Cerebellar cortex (tissue), 1 donor: ENCODE measurements around the gene HERPUD1.
A peak's percentile ranks its signal among the peaks of the same experiment; 100 is the strongest.
"Not testable (repeated sequence)": the region's sequence is repeated elsewhere in the genome, so short reads cannot be mapped to it uniquely, and the experiment has no call there.

Experiments
- DNase-seq: peaks from one replicate; pipeline ENCODE4 v3.0.0-alpha.2; 2015; ENCODE audit warnings: low spot score

The HERPUD1 gene

DNA sequence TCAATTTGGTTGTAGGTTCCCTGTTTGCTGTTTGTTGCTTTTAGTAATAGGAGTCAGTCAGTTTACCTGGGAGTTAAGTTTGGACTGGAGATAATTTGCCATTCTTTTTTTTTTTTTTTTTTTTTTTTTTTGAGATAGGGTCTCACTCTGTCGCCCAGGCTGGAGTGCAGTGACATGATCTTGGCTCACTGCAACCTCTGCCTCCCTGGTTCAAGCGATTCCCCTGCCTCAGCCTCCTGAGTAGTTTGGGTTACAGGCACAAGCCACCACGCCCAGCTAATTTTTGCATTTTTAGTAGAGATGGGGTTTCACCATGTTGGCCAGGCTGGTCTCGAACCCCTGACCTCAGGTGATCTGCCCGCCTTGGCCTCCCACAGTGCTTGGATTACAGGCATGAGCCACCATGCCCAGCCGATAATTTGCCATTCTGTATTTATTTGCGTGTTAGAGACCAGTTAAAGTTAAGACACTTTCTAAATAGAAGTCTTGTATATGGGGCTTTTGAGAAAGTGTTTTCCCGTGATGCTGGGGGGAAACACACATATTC, 2.7 kb downstream of the HERPUD1 start:
- not testable (repeated sequence) for DNase-seq

GRCh38 chr16:56935201-56935600, 3.3 kb downstream of the HERPUD1 start:
- DNase-seq: no peak

- no peak for DNase-seq
Measured at GRCh38 chr16:56936491-56936890, 4.5 kb downstream of the HERPUD1 start.

GRCh38 chr16:56936950-56937349, 5.0 kb downstream of the HERPUD1 start:
- no peak for DNase-seq

DNA sequence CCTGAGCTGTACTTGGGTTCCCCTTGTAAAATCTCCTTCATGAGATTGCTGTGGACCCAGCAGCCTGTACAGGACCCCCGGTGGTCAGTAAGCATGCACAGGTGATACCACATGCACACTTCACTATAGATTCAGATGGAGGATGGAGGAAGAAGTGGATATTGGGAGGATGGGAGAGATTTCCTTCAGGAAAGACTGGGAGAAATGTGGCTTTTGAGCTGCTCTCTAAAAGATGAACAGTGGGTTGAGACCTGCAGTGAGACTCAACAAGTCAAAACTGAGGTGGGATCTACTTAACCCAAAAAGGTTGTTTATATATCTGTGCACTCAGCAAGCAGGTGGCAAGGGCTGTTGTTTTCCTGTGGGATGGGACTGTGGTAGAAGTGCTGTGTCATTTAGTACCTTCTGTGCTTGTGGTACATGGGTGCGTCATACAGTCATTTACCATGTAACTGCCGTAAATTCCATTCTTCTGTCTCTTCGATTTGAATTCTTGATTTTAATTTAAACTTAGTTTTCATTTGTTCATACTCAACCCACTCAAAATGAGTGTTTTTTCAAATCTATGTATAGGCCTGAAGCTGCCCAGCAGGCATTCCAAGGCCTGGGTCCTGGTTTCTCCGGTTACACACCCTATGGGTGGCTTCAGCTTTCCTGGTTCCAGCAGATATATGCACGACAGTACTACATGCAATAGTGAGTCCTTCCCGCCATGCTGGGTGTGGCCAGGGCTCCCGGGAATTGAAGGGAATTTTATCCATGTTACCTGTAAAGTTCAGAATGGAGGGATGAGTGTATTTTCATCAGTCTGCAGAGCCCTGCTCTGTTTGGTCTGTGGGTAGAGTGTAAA, 6.9 kb downstream of the HERPUD1 start:
- no peak for DNase-seq

- no peak for DNase-seq
Measured at GRCh38 chr16:56939801-56940200, 7.9 kb downstream of the HERPUD1 start.

DNA sequence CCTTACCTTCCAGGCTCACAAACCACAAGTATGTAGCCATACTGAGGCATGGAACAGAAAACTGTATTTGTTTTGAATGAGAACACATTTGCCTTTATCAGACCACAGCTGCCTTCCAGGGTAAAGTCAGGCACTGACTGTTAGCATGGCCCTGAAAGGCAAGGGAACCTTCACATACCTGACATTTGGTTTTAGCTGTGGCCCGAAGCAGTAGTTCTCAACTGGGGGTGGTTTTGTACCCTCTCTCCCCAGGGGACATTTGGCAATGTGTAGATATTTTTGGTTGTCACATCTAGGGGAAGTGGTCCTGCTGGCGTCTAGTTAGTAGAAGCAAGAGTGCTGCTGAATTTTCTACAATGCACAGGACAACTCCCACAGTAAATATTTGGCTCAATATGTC, 9.2 kb downstream of the HERPUD1 start:
- no peak for DNase-seq

- no peak for DNase-seq
Measured at GRCh38 chr16:56941856-56942331, 10.0 kb downstream of the HERPUD1 start.

GRCh38 chr16:56943761-56944375, 11.9 kb downstream of the HERPUD1 start:
- DNase-seq: no peak

DNA sequence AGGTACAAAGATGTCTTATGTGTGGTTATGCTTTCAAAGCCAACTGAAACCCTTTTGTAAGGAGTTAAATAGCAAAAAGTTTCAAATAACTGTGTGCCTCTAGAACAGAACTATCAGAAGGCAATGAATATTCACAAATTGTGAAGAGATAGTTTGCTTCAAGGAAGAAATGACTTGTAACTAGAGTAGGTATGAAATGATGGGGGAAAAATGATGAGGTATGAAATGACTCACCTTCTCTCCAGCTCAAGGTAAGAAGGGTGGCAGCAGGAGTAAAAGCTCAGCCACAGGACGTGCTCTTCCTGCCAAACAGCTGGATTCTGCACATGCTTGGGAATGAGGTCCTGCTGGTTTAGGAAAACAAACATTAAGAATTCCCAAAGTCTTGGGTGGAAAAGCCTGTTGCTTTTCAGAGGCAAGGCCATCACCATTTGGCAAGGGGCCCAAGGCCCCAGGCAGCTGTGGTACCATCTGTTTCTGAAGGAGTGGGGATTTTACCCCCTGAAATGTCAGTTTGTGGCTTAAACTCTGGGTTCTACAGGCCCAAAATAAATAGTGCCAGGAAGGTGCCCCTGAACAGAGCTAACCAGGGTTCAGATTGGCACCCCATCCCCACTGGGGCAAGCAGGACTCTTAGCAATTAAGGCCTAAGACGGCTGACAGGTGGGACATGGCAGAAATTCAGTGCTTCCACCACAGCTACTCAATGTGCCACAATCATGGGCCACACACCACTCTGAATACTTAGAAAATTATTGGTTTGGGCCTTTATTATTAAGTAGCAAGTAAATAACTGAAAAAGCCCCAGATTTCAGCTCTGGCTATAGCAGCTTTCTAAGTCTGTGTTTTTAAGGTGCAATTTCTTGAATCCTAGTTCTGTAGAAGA, 13.3 kb downstream of the HERPUD1 start:
- DNase-seq: no peak

- no peak for DNase-seq
Measured at GRCh38 chr16:56945847-56946527, 14.0 kb downstream of the HERPUD1 start.

GRCh38 chr16:56946767-56947603, 15.0 kb downstream of the HERPUD1 start:
- DNase-seq: no peak

DNA sequence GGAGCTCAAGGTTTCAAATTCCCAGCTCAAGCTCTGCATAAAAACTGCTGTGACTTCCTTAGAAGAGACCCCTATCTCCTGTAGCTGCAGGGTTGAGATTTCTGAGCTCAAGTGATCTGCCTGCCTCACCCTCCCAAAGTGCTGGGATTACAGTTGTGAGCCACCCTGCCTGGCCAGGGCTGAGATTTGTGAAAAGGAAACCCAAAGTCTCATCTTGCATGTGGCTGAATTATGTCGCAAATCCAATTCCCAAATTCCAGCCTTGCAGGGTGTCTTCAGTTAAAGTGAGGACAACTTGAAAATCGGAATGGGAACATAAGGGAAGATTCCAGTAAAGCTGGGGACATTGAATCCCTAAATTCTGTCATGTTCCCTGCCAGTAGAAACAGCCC, 15.7 kb downstream of the HERPUD1 start:
- no peak for DNase-seq

- DNase-seq: no peak
Measured at GRCh38 chr16:56948234-56948633, 16.3 kb downstream of the HERPUD1 start.

DNA sequence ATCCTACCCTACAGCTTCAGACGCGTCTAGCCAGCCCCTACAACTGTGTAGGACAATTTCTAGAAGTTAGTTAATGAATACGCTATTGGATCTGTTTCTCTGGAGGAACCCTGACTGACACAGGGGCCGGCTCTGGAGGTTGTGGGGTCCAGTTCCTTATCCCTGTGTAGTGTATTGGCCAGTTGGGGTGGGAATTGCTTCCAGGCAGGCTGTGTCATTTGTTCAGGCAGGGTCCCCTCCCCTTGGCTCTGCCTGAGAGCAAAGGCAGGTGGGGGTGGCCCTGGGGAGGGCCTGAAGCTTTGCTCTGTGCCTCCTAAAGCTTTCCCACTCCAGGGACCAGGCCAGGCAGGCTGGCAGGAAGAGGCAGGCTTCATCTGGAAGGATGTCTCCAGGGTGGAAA, 18.1 kb downstream of the HERPUD1 start:
- DNase-seq: no peak

- DNase-seq: no peak
Measured at GRCh38 chr16:56950455-56950854, 18.5 kb downstream of the HERPUD1 start.

DNA sequence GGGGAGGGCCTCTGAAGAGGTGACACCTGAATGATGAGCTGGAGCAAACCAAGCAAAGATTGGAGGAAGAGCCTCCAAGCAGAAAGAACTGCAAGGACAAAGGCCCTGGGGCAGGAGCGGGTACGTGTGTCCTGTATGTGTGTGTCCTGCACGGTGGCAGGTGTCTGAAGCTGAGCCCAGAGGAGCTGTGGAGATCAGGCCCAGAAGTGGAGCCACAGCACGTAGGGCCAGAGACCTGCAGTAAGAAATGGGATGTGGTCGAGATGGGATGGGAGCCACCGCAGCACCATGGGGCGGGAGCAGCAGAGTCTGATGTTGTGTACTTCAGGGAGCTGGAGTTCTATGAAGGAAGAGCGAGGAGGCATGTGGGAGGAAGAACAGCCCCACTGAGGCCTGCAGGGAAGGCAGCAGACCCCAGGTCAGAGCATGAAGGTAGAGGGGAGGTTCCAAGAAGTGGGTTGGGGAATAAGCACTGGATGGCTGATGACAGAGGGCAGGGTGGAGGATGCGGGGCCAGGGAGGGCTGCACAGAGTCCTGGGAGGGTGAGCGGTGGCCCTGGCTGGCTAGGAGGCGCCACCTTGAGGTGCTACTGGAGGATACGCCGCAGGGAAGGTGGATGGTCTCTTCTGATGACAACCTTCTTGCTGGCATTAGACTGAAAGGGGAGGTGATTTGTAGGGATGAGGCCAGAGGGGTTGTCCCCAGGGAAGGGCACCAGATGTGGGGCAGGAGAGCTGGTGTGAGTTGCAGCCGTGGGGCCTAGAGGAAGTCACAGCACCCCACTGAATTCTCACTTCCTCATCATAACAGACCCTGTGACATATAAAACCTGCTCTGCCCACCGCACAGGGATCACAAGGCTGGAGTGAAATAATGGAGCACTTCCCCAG, 19.2 kb downstream of the HERPUD1 start:
- peak; percentile 50 for DNase-seq

GRCh38 chr16:56953006-56953405, 21.1 kb downstream of the HERPUD1 start:
- no peak for DNase-seq

GRCh38 chr16:56956076-56956475, 24.1 kb downstream of the HERPUD1 start:
- no peak for DNase-seq

DNA sequence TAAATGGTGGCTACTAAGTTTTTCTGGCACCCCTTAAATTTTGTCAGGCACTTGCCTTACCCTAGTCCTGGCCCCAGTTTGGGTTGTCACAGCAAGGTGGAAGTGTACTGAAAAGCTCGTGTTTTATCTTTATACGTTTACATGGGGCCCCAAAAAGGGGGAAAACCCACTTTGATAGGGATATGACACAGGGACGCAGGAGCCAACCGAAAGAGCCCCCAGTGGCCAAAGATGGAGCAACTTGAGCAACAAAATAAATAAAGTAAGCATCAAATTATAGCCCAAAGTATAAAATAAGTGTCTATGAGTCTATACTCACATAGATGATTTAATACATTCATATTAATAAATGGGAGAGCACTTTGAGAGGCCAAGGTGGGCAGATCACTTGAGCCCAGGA, 24.8 kb downstream of the HERPUD1 start:
- no peak for DNase-seq
